Fibroblast of the aortic adventitia (primary cell): ENCODE data around the gene GGT7. TPM values are rescaled to one million over a fixed set of nuclear protein-coding genes. Genes with fewer than 3 reads are reported as not detected.
A peak's percentile ranks its signal among the peaks of the same experiment; 100 is the strongest.
"Not testable (repeated sequence)": the region's sequence is repeated elsewhere in the genome, so short reads cannot be mapped to it uniquely, and the experiment has no call there.

Source experiments
- DNase-seq: peaks from one replicate; pipeline ENCODE4 v3.0.0-alpha.2; 2010; ENCODE audit warnings: low read depth
- H3K4me3 ChIP-seq: 2 replicates; pipeline ENCODE4 v1.5.1; 2011; ENCODE audit warnings: low read depth, mild to moderate bottlenecking, control low read depth, low read length, moderate library complexity
- CTCF ChIP-seq: IDR thresholded peaks from 2 replicates; pipeline ENCODE4 v1.5.1; 2011; ENCODE audit warnings: mild to moderate bottlenecking, low read length, control low read depth, inconsistent platforms; ENCODE audit not compliant: insufficient read depth
- total RNA-seq: library from RNA; depleted of rRNA; stranded (reverse); fragments of >200 nt; gene quantifications from 2 replicates; pipeline ENCODE4 v1.2.3, GENCODE V29; 2012; ENCODE audit warnings: low replicate concordance

GGT7 gene
- total RNA-seq, 1 donor: 6.5 TPM

- no peak for DNase-seq
- no peak overlapping the region for H3K4me3 ChIP-seq
- TF ChIP-seq CTCF: no peak
Observed at GRCh38 chr20:34881689-34882088, 9.0 kb upstream of the GGT7 start.

- DNase-seq, H3K4me3 ChIP-seq: not testable (repeated sequence)
Observed at GRCh38 chr20:34880971-34881370, 8.3 kb upstream of the GGT7 start.

GRCh38 chr20:34880215-34880850, 7.7 kb upstream of the GGT7 start:
- no peak overlapping the region for H3K4me3 ChIP-seq
- no peak for TF ChIP-seq CTCF
- DNase-seq: peak; percentile 12

- peak within 1 kb of the TSS; percentile 87 for H3K4me3 ChIP-seq
- TF ChIP-seq CTCF: no peak
- DNase-seq: peak; percentile 99
Observed at GRCh38 chr20:34876406-34877282, 4.0 kb upstream of the GGT7 start, which contains the start of gene ACSS2. ACSS2 (plus strand) TSS chr20:34876612; CDS start chr20:34876646, 34 bp downstream.

- peak; percentile 16 for TF ChIP-seq CTCF
- H3K4me3 ChIP-seq: peak overlapping the region; percentile 59
- no peak for DNase-seq
Observed at GRCh38 chr20:34875642-34876405, 3.2 kb upstream of the GGT7 start.

- TF ChIP-seq CTCF: peak; percentile 97
Observed at GRCh38 chr20:34874094-34874654, 1.5 kb upstream of the GGT7 start.

More at GRCh38 chr20:34874094-34874654, 1.5 kb upstream of the GGT7 start:
- DNase-seq: peak; percentile 92
- H3K4me3 ChIP-seq: no peak overlapping the region
